Psoas muscle (tissue), 8 donors: ENCODE data around the gene FNDC3A. TPM values are rescaled to one million over a fixed set of nuclear protein-coding genes. Genes with fewer than 3 reads are reported as not detected.

Experiments
- ATAC-seq, 4 donors: fragments of 200-7000 bp; cut with Tn5 transposase; one replicate each; pipeline ENCODE4 v1.9.1; 2020; ENCODE audit warnings: moderate library complexity in 3 of 4, mild to moderate bottlenecking in 2 of 4
- DNase-seq, 2 donors: peaks; one replicate each; pipeline ENCODE4 v3.0.0-alpha.2; 2020
- H3K27ac ChIP-seq: fragments of 200-600 bp; one replicate; pipeline ENCODE4 v1.8.0; 2022
- H3K27me3 ChIP-seq, 3 donors: fragments of 200-600 bp in 1 of 3; one replicate each; pipeline versions ENCODE4 v1.6.1 to v1.8.0; 2013 to 2022; ENCODE audit warnings: low read length in 2 of 3, mild to moderate bottlenecking in 2 of 3, moderate library complexity in 1 of 3; ENCODE audit not compliant: insufficient read depth in 3 of 3
- H3K36me3 ChIP-seq, 2 donors: fragments of 200-600 bp in 1 of 2; one replicate each; pipeline versions ENCODE4 v1.6.1 to v1.8.0; 2013 to 2022; ENCODE audit warnings: low read depth in 1 of 2, mild to moderate bottlenecking in 1 of 2, moderate library complexity in 1 of 2; ENCODE audit not compliant: insufficient read depth in 1 of 2
- H3K4me1 ChIP-seq: fragments of 200-600 bp; one replicate; pipeline ENCODE4 v1.8.0; 2022
- H3K4me3 ChIP-seq: fragments of 200-600 bp; one replicate; pipeline ENCODE4 v1.8.0; 2022; ENCODE audit warnings: mild to moderate bottlenecking
- H3K9me3 ChIP-seq: fragments of 200-600 bp; one replicate; pipeline ENCODE4 v1.8.0; 2022
- CTCF ChIP-seq: fragments of 200-600 bp; IDR thresholded peaks from one replicate; pipeline ENCODE4 v1.8.0; 2022; ENCODE audit warnings: antibody characterized with exemption
- WGBS, 3 donors: extraction: QIAGEN DNeasy Blood & Tissue Kit; methylation state at CpG; one replicate each; pipeline versions ENCODE4 v1.1.6 to v1.1.7; 2013; 5-methylcytosine and 5-hydroxymethylcytosine counted together
- intact Hi-C, 2 donors: fragments of 100-400 bp; cut with DNase I; formaldehyde crosslinking; loops; one replicate each; pipeline versions ENCODE4 v1.11.0 to v1.14.2; 2022
- polyA plus RNA-seq, 3 donors: library from polyadenylated mRNA; stranded (reverse); fragments of 200-250 nt; gene quantifications; one replicate each; pipeline ENCODE4 v1.2.3, GENCODE V29; 2013
- total RNA-seq, 4 donors: library from RNA; stranded (reverse); fragmentation: NEBNext Ultra II Directional in 2 of 4; extraction: Animal tissue kit (Norgen Biotek cat#: 25700) in 2 of 4; gene quantifications; one replicate each; pipeline versions ENCODE4 v1.2.1 to v1.2.4, GENCODE V29; 2021 to 2023
- donor health status: healthy with polysubstance abuse.
- donor health status: DM: no; HTN: no; CAD: no; lungs with moderate emphysema.
- donor health status: Bipolar disorder and iron deficiency.
- donor health status: healthy.
- donor health status: DM: yes; HTN: yes; CAD: no.
- donor health status: DM: no; HTN: no; CAD: no.
- donor health status: DM: no; HTN: no; CAD: no.
- donor health status: DM: yes; HTN: yes; CAD: no.

Gene FNDC3A
- total and polyA plus RNA-seq, 7 donors, result 4.4 to 18.6 (median 10.5) TPM

DNA sequence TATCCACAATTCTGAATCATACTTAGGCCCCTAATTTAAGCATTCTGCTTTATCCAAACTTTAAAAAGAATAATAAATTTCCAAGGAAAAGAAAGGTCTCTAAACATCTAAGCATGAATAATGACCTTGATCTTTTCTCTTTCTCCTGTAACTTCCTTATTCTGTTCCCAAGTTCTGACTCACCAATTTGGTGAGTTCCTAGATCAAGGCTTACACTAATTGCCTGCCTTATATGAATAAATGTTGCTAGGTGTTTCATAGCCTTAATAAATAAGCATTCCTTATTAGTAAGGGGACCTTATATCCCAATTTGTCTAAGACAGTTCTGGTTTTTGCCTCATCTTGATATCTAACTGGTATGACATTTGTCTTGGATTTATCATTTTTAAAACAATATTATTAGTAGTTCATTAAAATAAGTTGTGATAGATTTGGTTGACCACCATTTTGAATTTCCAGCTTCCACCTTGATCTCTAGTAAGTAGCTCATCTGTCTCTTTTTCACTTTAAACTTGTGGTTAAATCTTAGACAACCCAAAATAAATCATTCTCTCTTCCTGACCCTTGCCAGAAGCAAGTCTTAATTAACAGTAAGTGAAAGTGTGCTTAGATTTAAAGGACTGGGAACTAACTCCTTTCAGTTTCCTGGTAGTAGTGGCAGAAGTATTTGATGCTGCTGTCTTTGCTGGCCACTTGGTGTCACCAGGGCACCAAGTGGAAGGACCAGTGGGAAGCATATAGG is 123.2 kb downstream of the FNDC3A start:
- no peaks in the 10 kb centered on the region for H3K36me3 ChIP-seq
- H3K27me3 ChIP-seq, result no peaks in the 10 kb centered on the region
- H3K27ac ChIP-seq, result peak overlapping the region; percentile 83
- H3K4me1 ChIP-seq, result peaks cover 25% of the 10 kb centered on the region
- intact Hi-C loops, result no loop called here
- H3K9me3 ChIP-seq, result no peaks in the 10 kb centered on the region
- peak; percentile 40 for TF ChIP-seq CTCF
- DNase-seq (no peak), ATAC-seq (peak; percentile 33 to 80 (median 54))
- H3K4me3 ChIP-seq, result no peak overlapping the region

DNA sequence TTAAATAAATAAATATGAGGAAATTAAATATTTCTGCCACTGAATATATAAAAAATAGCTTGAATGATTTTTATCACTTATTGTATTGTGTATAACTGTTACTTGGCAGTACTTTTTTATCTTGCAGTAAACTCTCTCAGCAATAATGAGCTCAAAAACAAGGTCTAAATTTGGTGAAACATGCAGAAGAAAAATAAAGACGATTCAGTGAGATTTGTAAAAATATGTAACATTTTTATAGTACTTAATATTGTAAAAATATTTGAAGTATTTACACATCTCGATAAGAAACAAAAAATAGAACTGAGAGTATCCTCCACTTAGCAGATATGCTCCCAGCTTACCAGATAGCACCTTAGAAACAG is 123.8 kb downstream of the FNDC3A start:
- Histone ChIP-seq H3K4me1 (peaks cover 25% of the 10 kb centered on the region), H3K36me3 (no peaks in the 10 kb centered on the region), H3K27ac (peak overlapping the region; percentile 83), H3K4me3 (no peak overlapping the region), H3K9me3 (no peaks in the 10 kb centered on the region), H3K27me3 (no peaks in the 10 kb centered on the region)
- ATAC-seq, result no peak
- intact Hi-C loops, result no loop called here
- DNase-seq, result no peak
- WGBS, 3 donors, result 74 to 83% (median 83%) methylated on average over 2 of the region's 2 CpGs
- no peak for TF ChIP-seq CTCF

DNA sequence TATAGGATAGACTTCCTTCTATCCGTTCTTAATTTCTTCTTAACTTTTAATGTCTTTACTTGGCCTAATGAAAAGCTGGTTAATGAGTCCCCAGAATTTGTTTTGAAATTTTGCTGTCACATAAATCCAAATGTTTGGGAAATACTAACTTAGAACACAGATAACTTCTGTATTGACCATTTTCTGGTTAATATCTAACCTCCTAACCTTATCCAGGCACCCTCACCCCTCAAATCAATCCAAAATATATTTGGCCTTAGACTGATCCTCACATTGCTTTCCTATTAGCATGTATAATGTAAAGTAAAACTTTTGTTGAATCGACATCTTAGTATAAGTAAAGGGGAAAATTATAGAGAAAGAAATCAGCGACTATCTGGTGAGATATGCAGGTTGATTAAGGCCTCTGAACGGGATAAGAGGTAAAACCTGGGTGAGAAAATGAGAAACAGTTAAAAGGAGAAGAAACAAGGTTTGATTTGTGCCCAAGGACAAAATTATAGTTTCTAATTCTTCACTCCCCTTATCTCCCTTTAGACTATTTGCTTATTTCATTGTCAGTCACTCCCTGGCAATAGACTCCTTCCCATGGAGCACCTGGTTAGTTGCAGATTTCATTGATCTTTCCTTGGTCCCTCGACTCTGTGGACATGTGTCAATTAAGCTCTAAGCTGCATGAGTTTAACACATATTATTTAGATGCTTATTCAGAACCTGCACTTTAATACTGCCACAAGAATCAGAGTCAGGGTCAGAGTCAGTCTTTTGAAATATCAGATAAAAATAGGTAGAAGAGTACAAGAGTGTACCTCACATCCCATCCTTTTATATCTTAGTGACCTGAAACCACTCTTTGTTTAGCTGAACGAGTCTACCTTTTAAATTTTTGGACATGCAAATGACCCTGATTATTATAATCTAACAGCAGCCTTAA is 125.2 kb downstream of the FNDC3A start:
- H3K36me3 ChIP-seq, result no peaks in the 10 kb centered on the region
- TF ChIP-seq CTCF, result no peak
- 90 to 93% (median 91%) methylated on average over 6 of the region's 6 CpGs for WGBS, 3 donors
- ATAC-seq, result no peak
- DNase-seq, result no peak
- intact Hi-C loops, result loop anchor here in 1 of 2 donors (5.0 kb wide), 1 partner anchor 176 kb away; no protein-coding TSS in a partner anchor
- H3K4me1 ChIP-seq, result peaks cover 25% of the 10 kb centered on the region
- H3K27ac ChIP-seq, result no peak overlapping the region
- no peaks in the 10 kb centered on the region for H3K27me3 ChIP-seq
- H3K4me3 ChIP-seq, result no peak overlapping the region
- no peaks in the 10 kb centered on the region for H3K9me3 ChIP-seq

- WGBS, 3 donors, result 74 to 86% (median 85%) methylated on average over 2 of the region's 2 CpGs
- intact Hi-C loops, result no loop called here
- no peak overlapping the region for H3K27ac ChIP-seq
- TF ChIP-seq CTCF, result no peak
- no peaks in the 10 kb centered on the region for H3K36me3 ChIP-seq
- DNase-seq (no peak), ATAC-seq (no peak)
- H3K27me3 ChIP-seq, result no peaks in the 10 kb centered on the region
- H3K9me3 ChIP-seq, result no peaks in the 10 kb centered on the region
- H3K4me1 ChIP-seq, result peaks cover 19% of the 10 kb centered on the region
- H3K4me3 ChIP-seq, result no peak overlapping the region
Observed at GRCh38 chr13:49108196-49108595, 132.5 kb downstream of the FNDC3A start.
